Measurements from ENCODE around the gene PHF23. TPM values are rescaled to one million over a fixed set of nuclear protein-coding genes. Genes with fewer than 3 reads are reported as not detected.

PHF23 gene
- total and polyA plus RNA-seq, 2 donors (not counting 1 experiment from before 2014, with no cell fraction given): 45.4 to 48.7 TPM

- no peaks in the 10 kb centered on the region for H3K9me3 ChIP-seq (ENCODE audit: control insufficient read depth, insufficient read depth, low read depth, low read length)
- H3K79me2 ChIP-seq (ENCODE audit: control insufficient read depth, insufficient read depth, low read length): no peaks in the 10 kb centered on the region
- peaks cover 2% of the 10 kb centered on the region for H3K36me3 ChIP-seq (ENCODE audit: control insufficient read depth, insufficient read depth, low read length)
- TF ChIP-seq CTCF (conservative IDR thresholded peaks at IDR 0.05 in 1 of 2, IDR thresholded peaks at IDR 0.05 in 1 of 2; ENCODE audit: low read depth in 1 of 2, low read length in 2 of 2) (peak; percentile 5 to 21), EZH2 (IDR thresholded peaks at IDR 0.05; ENCODE audit: low read length, missing control alignments) (no peak)
- H3K27ac ChIP-seq (ENCODE audit: insufficient read depth, low read length): no peak overlapping the region
- H3K27me3 ChIP-seq (ENCODE audit: control insufficient read depth, insufficient read depth, low read length): no peaks in the 10 kb centered on the region
- no peak overlapping the region for H3K4me3 ChIP-seq (replicated peaks in 1 of 4; ENCODE audit: control extremely low read depth in 1 of 4, insufficient read depth in 1 of 4, low read depth in 3 of 4, low read length in 4 of 4)
- H3K9ac ChIP-seq (ENCODE audit: insufficient read depth, low read length): no peak overlapping the region
- no peak overlapping the region for H3K4me2 ChIP-seq (ENCODE audit: extremely low read depth, insufficient read depth, low read length)
- H3K4me1 ChIP-seq (ENCODE audit: control insufficient read depth, extremely low read depth, insufficient read depth, low read length): no peaks in the 10 kb centered on the region
- H2AFZ ChIP-seq (ENCODE audit: low read length): no peak overlapping the region
- no peak for DNase-seq (ENCODE audit: low read depth in 2 of 2)
- no peaks in the 10 kb centered on the region for H4K20me1 ChIP-seq (ENCODE audit: control insufficient read depth, extremely low read depth, insufficient read depth, low read length)
These were observed 53.0 kb downstream of the PHF23 start for GRCh38 chr17:7186241-7186640.

Other genes with a start within 250 kb of the PHF23 start
Only the 30 nearest of the 36 such genes appear.
- gene SLC16A13, start 203.4 kb downstream of the PHF23 start, total RNA-seq: 0.26 and 1.3 TPM in 2 replicates
- gene SLC16A13, start 203.4 kb downstream of the PHF23 start, polyA plus RNA-seq: 1.4 and 1.6 TPM in 2 replicates
- gene SLC16A11, start 195.4 kb downstream of the PHF23 start, total RNA-seq: under 0.01 and 0.17 TPM in 2 replicates
- not detected in 2 replicates for gene SLC16A11, start 195.4 kb downstream of the PHF23 start, polyA plus RNA-seq
- gene CLEC10A, start 159.2 kb downstream of the PHF23 start, total RNA-seq: not detected in 2 replicates
- gene CLEC10A, start 159.2 kb downstream of the PHF23 start, polyA plus RNA-seq: not detected in 2 replicates
- not detected in 2 replicates for gene ASGR2, start 124.6 kb downstream of the PHF23 start, total RNA-seq
- not detected in 2 replicates for gene ASGR2, start 124.6 kb downstream of the PHF23 start, polyA plus RNA-seq
- 0.66 and 0.77 TPM in 2 replicates for gene ASGR1, start 60.1 kb downstream of the PHF23 start, total RNA-seq
- gene ASGR1, start 60.1 kb downstream of the PHF23 start, polyA plus RNA-seq: 0.14 and 0.19 TPM in 2 replicates
- gene DLG4, start 19.6 kb downstream of the PHF23 start, total RNA-seq: 12.6 and 22.0 TPM in 2 replicates
- 11.3 and 14.2 TPM in 2 replicates for gene DLG4, start 19.6 kb downstream of the PHF23 start, polyA plus RNA-seq
- 185 and 313 TPM in 2 replicates for gene ACADVL, start 19.5 kb downstream of the PHF23 start, total RNA-seq
- 129 and 143 TPM in 2 replicates for gene ACADVL, start 19.5 kb downstream of the PHF23 start, polyA plus RNA-seq
- 91.8 and 95.8 TPM in 2 replicates for gene DVL2, start 4.9 kb downstream of the PHF23 start, total RNA-seq
- 8.1 and 8.6 TPM in 2 replicates for gene DVL2, start 4.9 kb downstream of the PHF23 start, polyA plus RNA-seq
- gene GABARAP, start 3.0 kb upstream of the PHF23 start, total RNA-seq: 173 and 224 TPM in 2 replicates
- 978 and 1,154 TPM in 2 replicates for gene GABARAP, start 3.0 kb upstream of the PHF23 start, polyA plus RNA-seq
- gene CTDNEP1, start 12.3 kb upstream of the PHF23 start, total RNA-seq: 23.1 and 40.5 TPM in 2 replicates
- gene CTDNEP1, start 12.3 kb upstream of the PHF23 start, polyA plus RNA-seq: 134 and 149 TPM in 2 replicates
- 31.3 and 33.2 TPM in 2 replicates for gene ELP5, start 12.8 kb upstream of the PHF23 start, total RNA-seq
- 22.6 and 52.2 TPM in 2 replicates for gene ELP5, start 12.8 kb upstream of the PHF23 start, polyA plus RNA-seq
- gene CLDN7, start 23.0 kb upstream of the PHF23 start, total RNA-seq: 2.6 and 17.2 TPM in 2 replicates
- gene CLDN7, start 23.0 kb upstream of the PHF23 start, polyA plus RNA-seq: 1.0 and 2.3 TPM in 2 replicates
- under 0.01 TPM in 2 replicates for gene SLC2A4, start 42.3 kb upstream of the PHF23 start, total RNA-seq
- gene SLC2A4, start 42.3 kb upstream of the PHF23 start, polyA plus RNA-seq: 0.09 and 0.19 TPM in 2 replicates
- gene YBX2, start 55.2 kb upstream of the PHF23 start, total RNA-seq: under 0.01 TPM in 1 of 2 replicates, not detected in the other
- not detected in 2 replicates for gene YBX2, start 55.2 kb upstream of the PHF23 start, polyA plus RNA-seq
- gene EIF5A, start 68.2 kb upstream of the PHF23 start, total RNA-seq: 275 and 347 TPM in 2 replicates
- gene EIF5A, start 68.2 kb upstream of the PHF23 start, polyA plus RNA-seq: 752 and 1,278 TPM in 2 replicates
- 30.6 and 38.5 TPM in 2 replicates for gene GPS2, start 75.9 kb upstream of the PHF23 start, total RNA-seq
- 55.3 and 65.6 TPM in 2 replicates for gene GPS2, start 75.9 kb upstream of the PHF23 start, polyA plus RNA-seq
- 18.2 and 20.1 TPM in 2 replicates for gene NEURL4, start 89.9 kb upstream of the PHF23 start, total RNA-seq
- 6.0 and 8.3 TPM in 2 replicates for gene NEURL4, start 89.9 kb upstream of the PHF23 start, polyA plus RNA-seq
- 2.1 and 3.9 TPM in 2 replicates for gene ACAP1, start 97.1 kb upstream of the PHF23 start, total RNA-seq
- 0.06 and 0.40 TPM in 2 replicates for gene ACAP1, start 97.1 kb upstream of the PHF23 start, polyA plus RNA-seq
- 8.8 and 9.0 TPM in 2 replicates for gene KCTD11, start 112.7 kb upstream of the PHF23 start, total RNA-seq
- gene KCTD11, start 112.7 kb upstream of the PHF23 start, polyA plus RNA-seq: 8.4 and 11.9 TPM in 2 replicates
- not detected in 2 replicates for gene TMEM95, start 115.7 kb upstream of the PHF23 start, total RNA-seq
- gene TMEM95, start 115.7 kb upstream of the PHF23 start, polyA plus RNA-seq: not detected in 2 replicates
- 0.66 and 1.0 TPM in 2 replicates for gene TNK1, start 141.6 kb upstream of the PHF23 start, total RNA-seq
- gene TNK1, start 141.6 kb upstream of the PHF23 start, polyA plus RNA-seq: 0.15 and 0.20 TPM in 2 replicates
- 18.7 and 25.4 TPM in 2 replicates for gene PLSCR3, start 155.1 kb upstream of the PHF23 start, total RNA-seq
- 39.1 and 42.1 TPM in 2 replicates for gene PLSCR3, start 155.1 kb upstream of the PHF23 start, polyA plus RNA-seq
- gene TMEM256, start 164.6 kb upstream of the PHF23 start, total RNA-seq: 206 and 212 TPM in 2 replicates
- gene TMEM256, start 164.6 kb upstream of the PHF23 start, polyA plus RNA-seq: 59.1 and 78.7 TPM in 2 replicates
- gene NLGN2, start 168.4 kb upstream of the PHF23 start, total RNA-seq: 5.1 and 12.1 TPM in 2 replicates
- 7.3 and 10.0 TPM in 2 replicates for gene NLGN2, start 168.4 kb upstream of the PHF23 start, polyA plus RNA-seq
- not detected in 2 replicates for gene SPEM1, start 180.9 kb upstream of the PHF23 start, total RNA-seq
- gene SPEM1, start 180.9 kb upstream of the PHF23 start, polyA plus RNA-seq: not detected in 2 replicates
- gene SPEM2, start 186.2 kb upstream of the PHF23 start, total RNA-seq: not detected in 2 replicates
- gene SPEM2, start 186.2 kb upstream of the PHF23 start, polyA plus RNA-seq: not detected in 2 replicates
- gene SPEM3, start 189.4 kb upstream of the PHF23 start, total RNA-seq: not detected in 2 replicates
- gene SPEM3, start 189.4 kb upstream of the PHF23 start, polyA plus RNA-seq: not detected in 2 replicates
- gene TMEM102, start 196.0 kb upstream of the PHF23 start, total RNA-seq: 1.5 and 1.8 TPM in 2 replicates
- 0.52 and 0.58 TPM in 2 replicates for gene TMEM102, start 196.0 kb upstream of the PHF23 start, polyA plus RNA-seq
- gene FGF11, start 200.1 kb upstream of the PHF23 start, total RNA-seq: 0.33 and 1.3 TPM in 2 replicates
- 0.43 and 0.87 TPM in 2 replicates for gene FGF11, start 200.1 kb upstream of the PHF23 start, polyA plus RNA-seq
- 5.6 and 12.2 TPM in 2 replicates for gene CHRNB1, start 205.6 kb upstream of the PHF23 start, total RNA-seq
- gene CHRNB1, start 205.6 kb upstream of the PHF23 start, polyA plus RNA-seq: 6.3 and 9.2 TPM in 2 replicates